Bronchial epithelial cell (primary cell): ENCODE measurements around the gene PLCB1. TPM values are rescaled to one million over a fixed set of nuclear protein-coding genes. Genes with fewer than 3 reads are reported as not detected.

Experiments used
- DNase-seq: peaks from one replicate; pipeline ENCODE4 v3.0.0-alpha.2; 2010; ENCODE audit warnings: low read depth
- FAIRE-seq: peaks from 2 replicates; lab custom pipeline; 2011; peaks lifted over from hg19 to GRCh38; lab: Jason Lieb, UNC
- H3K27me3 ChIP-seq: 2 replicates; pipeline ENCODE4 v1.5.1; 2011; ENCODE audit warnings: low read length; ENCODE audit not compliant: control insufficient read depth, insufficient read depth
- H3K36me3 ChIP-seq: 2 replicates; pipeline ENCODE4 v1.5.1; 2011; ENCODE audit warnings: low read length; ENCODE audit not compliant: control insufficient read depth, insufficient read depth
- H3K4me3 ChIP-seq: 2 replicates; pipeline ENCODE4 v1.5.1; 2011; ENCODE audit warnings: mild to moderate bottlenecking, low read depth, low read length, control low read depth
- total RNA-seq: library from RNA; depleted of rRNA; stranded (reverse); fragments of >200 nt; gene quantifications from 2 replicates; pipeline ENCODE4 v1.2.1, GENCODE V29; 2014
- TF ChIP-seq, protein P1 (sequence below): IDR thresholded peaks from 2 replicates; pipeline ENCODE4 v1.5.1; 2011; ENCODE audit warnings: mild to moderate bottlenecking, moderate library complexity, low read length, control low read depth, inconsistent platforms; ENCODE audit not compliant: insufficient read depth, severe bottlenecking

PLCB1 gene
- total RNA-seq, 1 donor from 2014 or later: 1.1 TPM

GRCh38 chr20:8267009-8267408 lies 134.9 kb downstream of the PLCB1 start:
- TF ChIP-seq, protein P1, sequence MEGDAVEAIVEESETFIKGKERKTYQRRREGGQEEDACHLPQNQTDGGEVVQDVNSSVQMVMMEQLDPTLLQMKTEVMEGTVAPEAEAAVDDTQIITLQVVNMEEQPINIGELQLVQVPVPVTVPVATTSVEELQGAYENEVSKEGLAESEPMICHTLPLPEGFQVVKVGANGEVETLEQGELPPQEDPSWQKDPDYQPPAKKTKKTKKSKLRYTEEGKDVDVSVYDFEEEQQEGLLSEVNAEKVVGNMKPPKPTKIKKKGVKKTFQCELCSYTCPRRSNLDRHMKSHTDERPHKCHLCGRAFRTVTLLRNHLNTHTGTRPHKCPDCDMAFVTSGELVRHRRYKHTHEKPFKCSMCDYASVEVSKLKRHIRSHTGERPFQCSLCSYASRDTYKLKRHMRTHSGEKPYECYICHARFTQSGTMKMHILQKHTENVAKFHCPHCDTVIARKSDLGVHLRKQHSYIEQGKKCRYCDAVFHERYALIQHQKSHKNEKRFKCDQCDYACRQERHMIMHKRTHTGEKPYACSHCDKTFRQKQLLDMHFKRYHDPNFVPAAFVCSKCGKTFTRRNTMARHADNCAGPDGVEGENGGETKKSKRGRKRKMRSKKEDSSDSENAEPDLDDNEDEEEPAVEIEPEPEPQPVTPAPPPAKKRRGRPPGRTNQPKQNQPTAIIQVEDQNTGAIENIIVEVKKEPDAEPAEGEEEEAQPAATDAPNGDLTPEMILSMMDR: no peak
- no peaks in the 10 kb centered on the region for H3K36me3 ChIP-seq
- DNase-seq: no peak
- no peak overlapping the region for H3K4me3 ChIP-seq
- no peaks in the 10 kb centered on the region for H3K27me3 ChIP-seq
- no peak for FAIRE-seq

GRCh38 chr20:8271727-8272126 lies 139.7 kb downstream of the PLCB1 start:
- FAIRE-seq: no peak
- DNase-seq: peak; percentile 11
- TF ChIP-seq, protein P1: no peak

GRCh38 chr20:8272766-8273165 lies 140.7 kb downstream of the PLCB1 start:
- TF ChIP-seq, protein P1: no peak
- no peak for FAIRE-seq

More at GRCh38 chr20:8271727-8272126, 139.7 kb downstream of the PLCB1 start:
- H3K36me3 ChIP-seq: no peaks in the 10 kb centered on the region
- no peaks in the 10 kb centered on the region for H3K27me3 ChIP-seq
- no peak overlapping the region for H3K4me3 ChIP-seq

GRCh38 chr20:8284902-8285301 lies 152.8 kb downstream of the PLCB1 start:
- H3K27me3 ChIP-seq: no peaks in the 10 kb centered on the region
- FAIRE-seq (no peak), DNase-seq (no peak)
- TF ChIP-seq, protein P1: no peak
- H3K4me3 ChIP-seq: no peak overlapping the region
- H3K36me3 ChIP-seq: no peaks in the 10 kb centered on the region

More at GRCh38 chr20:8272766-8273165, 140.7 kb downstream of the PLCB1 start:
- no peak for DNase-seq
- Histone ChIP-seq H3K4me3 (no peak overlapping the region), H3K27me3 (no peaks in the 10 kb centered on the region), H3K36me3 (no peaks in the 10 kb centered on the region)

DNA sequence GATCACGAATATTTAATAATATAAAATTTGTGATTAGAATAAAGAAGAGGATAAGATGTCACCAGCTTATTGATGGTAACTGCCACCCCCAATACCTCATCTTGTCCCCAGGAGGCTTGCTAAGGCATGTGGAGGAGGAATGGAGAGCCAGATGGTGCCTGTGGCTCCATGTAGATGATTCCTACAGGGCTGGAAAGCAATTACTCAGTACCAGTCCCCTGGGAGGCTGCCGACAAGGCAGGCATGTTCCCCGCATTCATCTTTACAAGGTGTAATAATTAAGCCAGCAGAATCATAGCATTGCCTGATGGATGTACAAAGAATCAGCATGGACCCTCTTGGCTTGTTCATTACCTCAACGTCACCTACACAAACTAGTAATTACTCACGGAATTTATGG lies 155.3 kb downstream of the PLCB1 start:
- no peak for FAIRE-seq
- Histone ChIP-seq H3K36me3 (no peaks in the 10 kb centered on the region), H3K4me3 (no peak overlapping the region), H3K27me3 (no peaks in the 10 kb centered on the region)
- TF ChIP-seq, protein P1: no peak
- DNase-seq: no peak

DNA sequence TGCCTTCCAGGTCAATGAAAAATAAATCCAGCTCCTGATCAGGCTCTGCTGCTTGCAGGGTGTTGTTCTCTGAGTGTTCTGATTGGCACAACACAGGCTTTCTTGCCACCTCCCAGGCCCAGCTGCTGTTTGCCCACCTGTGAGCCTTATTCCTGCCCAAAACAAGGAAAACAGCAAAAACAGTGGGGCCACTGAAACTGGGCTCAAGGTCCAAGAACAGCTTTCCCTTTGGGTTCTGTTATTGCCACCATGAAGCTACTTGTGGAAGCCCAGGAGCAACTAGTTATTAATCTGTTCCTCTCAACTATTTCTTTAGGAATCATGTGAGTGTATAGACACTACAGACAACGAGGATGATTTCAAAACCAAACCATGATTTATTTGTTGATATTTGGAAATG lies 159.1 kb downstream of the PLCB1 start:
- DNase-seq (no peak), FAIRE-seq (no peak)
- no peaks in the 10 kb centered on the region for H3K36me3 ChIP-seq
- TF ChIP-seq, protein P1: no peak
- no peak overlapping the region for H3K4me3 ChIP-seq
- H3K27me3 ChIP-seq: no peaks in the 10 kb centered on the region
